HepG2 (cell line): ENCODE measurements around the gene SPRY1. TPM values are rescaled to one million over a fixed set of nuclear protein-coding genes. Genes with fewer than 3 reads are reported as not detected.

ENCODE experiments used
- FIP1L1 ChIP-seq: fragments of 200-400 bp; formaldehyde crosslinking; IDR thresholded peaks from 2 replicates; pipeline ENCODE4 v1.6.1; 2018; ENCODE audit warnings: low read depth, mild to moderate bottlenecking, low read length, moderate library complexity, borderline replicate concordance; ENCODE audit not compliant: insufficient read depth
- GTF3A ChIP-seq: sonication (generic); formaldehyde crosslinking; conservative IDR thresholded peaks from 2 replicates; pipeline ENCODE4 v1.4.0; 2020; ENCODE audit warnings: mild to moderate bottlenecking, missing genetic modification reagents
- HMG20B ChIP-seq: conservative IDR thresholded peaks from 2 replicates; pipeline ENCODE4 v1.6.1; 2016; ENCODE audit warnings: missing genetic modification reagents, missing compliant biosample characterization
- KAT2B ChIP-seq: fragments of 150-350 bp; IDR thresholded peaks from 2 replicates; pipeline ENCODE4 v1.6.1; 2014; ENCODE audit warnings: low read depth, low read length, borderline replicate concordance
- MED1 ChIP-seq: sonication (generic); formaldehyde crosslinking; IDR thresholded peaks from 2 replicates; pipeline ENCODE4 v1.4.0; 2020; ENCODE audit warnings: missing genetic modification reagents
- POLR2AphosphoS5 ChIP-seq: IDR thresholded peaks from 2 replicates; pipeline ENCODE4 v1.6.1; 2012; ENCODE audit warnings: low read depth, low read length
- REXO4 ChIP-seq: sonication (generic); formaldehyde crosslinking; IDR thresholded peaks from 2 replicates; pipeline ENCODE4 v1.8.0; 2022; ENCODE audit warnings: missing genetic modification reagents, mild to moderate bottlenecking, borderline replicate concordance
- SMAD1 ChIP-seq: sonication (generic); formaldehyde crosslinking; IDR thresholded peaks from 2 replicates; pipeline ENCODE4 v1.4.0; 2020; ENCODE audit warnings: missing genetic modification reagents, low read depth, mild to moderate bottlenecking, borderline replicate concordance
- ZBTB43 ChIP-seq: sonication (generic); formaldehyde crosslinking; conservative IDR thresholded peaks from 2 replicates; pipeline ENCODE4 v1.4.0; 2020; ENCODE audit warnings: missing genetic modification reagents
- ZNF138 ChIP-seq: sonication (generic); formaldehyde crosslinking; IDR thresholded peaks from 2 replicates; pipeline ENCODE4 v1.5.0; 2020; ENCODE audit warnings: mild to moderate bottlenecking, low read depth, missing genetic modification reagents
- ZNF253 ChIP-seq: sonication (generic); formaldehyde crosslinking; IDR thresholded peaks from 2 replicates; pipeline ENCODE4 v1.8.0; 2022; ENCODE audit warnings: mild to moderate bottlenecking, missing genetic modification reagents, borderline replicate concordance
- ZNF564 ChIP-seq: sonication (generic); formaldehyde crosslinking; IDR thresholded peaks from 2 replicates; pipeline ENCODE4 v1.8.1; 2023; ENCODE audit warnings: mild to moderate bottlenecking, missing genetic modification reagents
- ZNF567 ChIP-seq: sonication (generic); formaldehyde crosslinking; IDR thresholded peaks from 2 replicates; pipeline ENCODE4 v1.8.1; 2023; ENCODE audit warnings: mild to moderate bottlenecking, missing genetic modification reagents, borderline replicate concordance
- ZNF576 ChIP-seq: sonication (generic); formaldehyde crosslinking; IDR thresholded peaks from 2 replicates; pipeline ENCODE4 v1.4.0; 2020; ENCODE audit warnings: mild to moderate bottlenecking, missing genetic modification reagents
- ZNF703 ChIP-seq: sonication (generic); formaldehyde crosslinking; IDR thresholded peaks from 2 replicates; pipeline ENCODE4 v1.5.1; 2020; ENCODE audit warnings: missing genetic modification reagents, mild to moderate bottlenecking, moderate library complexity, borderline replicate concordance
- ZNF737 ChIP-seq: sonication (generic); formaldehyde crosslinking; IDR thresholded peaks from 2 replicates; pipeline ENCODE4 v1.5.0; 2020; ENCODE audit warnings: missing genetic modification reagents, mild to moderate bottlenecking, borderline replicate concordance
- ZNF790 ChIP-seq: sonication (generic); formaldehyde crosslinking; IDR thresholded peaks from 2 replicates; pipeline ENCODE4 v1.8.0; 2022; ENCODE audit warnings: missing genetic modification reagents, mild to moderate bottlenecking, borderline replicate concordance
- polyA plus RNA-seq, 8 experiments: library from polyadenylated mRNA; depleted of rRNA in 3 of 8; stranded (reverse) in 7 of 8; unstranded in 1 of 8; fragments of >200 nt; fragmentation: Illumina TruSeq in 4 of 8; extraction: Trizol in 4 of 8; gene quantifications; 2 replicates each; pipeline versions ENCODE4 v1.2.1 to v1.2.3, GENCODE V29; 2011 to 2016; ENCODE audit warnings: low read depth in 4 of 8, missing spikeins in 1 of 8, mixed read lengths in 1 of 8; ENCODE audit not compliant: insufficient read depth in 1 of 8
- total RNA-seq, 5 experiments: library from RNA; depleted of rRNA; stranded (reverse); fragments of >200 nt; fragmentation: Illumina TruSeq; extraction: Trizol; gene quantifications; 2 replicates each; pipeline ENCODE4 v1.2.3, GENCODE V29; 2016; ENCODE audit warnings: low read depth in 1 of 5
- TF ChIP-seq, protein P1 (sequence below): sonication (generic); formaldehyde crosslinking; IDR thresholded peaks from one replicate; pipeline ENCODE4 v1.5.1; 2020; ENCODE audit warnings: mild to moderate bottlenecking, missing genetic modification reagents; ENCODE audit errors: not compliant biosample characterization

Gene SPRY1
- total and polyA plus RNA-seq, 2 of the 13 experiments (the other 11 are each of a cell fraction or from before 2014, with no cell fraction given): 24.7 to 33.4 TPM

DNA sequence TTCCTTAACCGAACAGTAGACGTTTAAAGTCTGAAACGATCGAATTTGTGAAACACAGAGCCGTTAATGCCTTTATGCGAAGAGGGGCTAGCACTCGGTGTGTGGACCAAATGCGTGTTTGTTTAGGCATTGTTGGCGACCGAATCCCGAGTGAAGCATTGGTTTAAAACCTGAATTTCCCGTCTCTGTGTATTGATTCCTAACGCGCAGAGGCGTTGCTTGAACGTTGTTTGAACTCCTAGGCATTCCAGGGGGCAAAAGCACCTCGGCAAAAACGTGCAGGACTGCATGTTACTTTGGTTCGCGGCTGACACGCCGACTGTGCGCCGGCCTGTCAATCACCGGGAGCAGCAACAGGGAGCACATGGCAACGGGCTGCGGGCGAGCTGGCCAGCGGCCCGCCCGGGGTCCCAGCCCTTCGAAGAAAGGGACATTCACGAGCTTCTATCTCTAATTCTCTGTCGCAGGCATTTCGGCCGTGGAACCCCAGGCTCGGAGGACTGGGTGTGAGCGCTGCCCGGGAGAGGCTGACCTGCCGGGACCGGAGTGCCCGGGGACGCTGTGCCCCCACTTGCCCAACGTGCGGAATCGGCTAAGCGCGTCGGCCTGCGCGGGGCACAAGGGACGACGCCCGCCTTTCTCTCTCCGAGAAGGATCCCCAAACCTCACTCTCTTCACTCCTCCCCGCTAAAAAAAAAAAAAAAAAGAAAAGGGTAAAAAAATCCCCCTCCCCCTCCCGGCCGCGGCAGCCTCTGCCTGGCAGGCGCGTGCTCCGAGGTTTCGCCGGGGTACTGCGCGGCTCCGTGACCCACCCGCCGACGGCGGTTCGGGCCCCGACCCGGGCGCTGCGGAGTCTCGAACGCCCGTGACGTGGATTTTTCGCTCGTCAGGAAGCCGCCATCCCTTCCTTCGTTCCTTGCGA, 810 bp downstream of the SPRY1 start (continued):
- TF ChIP-seq, protein P1, sequence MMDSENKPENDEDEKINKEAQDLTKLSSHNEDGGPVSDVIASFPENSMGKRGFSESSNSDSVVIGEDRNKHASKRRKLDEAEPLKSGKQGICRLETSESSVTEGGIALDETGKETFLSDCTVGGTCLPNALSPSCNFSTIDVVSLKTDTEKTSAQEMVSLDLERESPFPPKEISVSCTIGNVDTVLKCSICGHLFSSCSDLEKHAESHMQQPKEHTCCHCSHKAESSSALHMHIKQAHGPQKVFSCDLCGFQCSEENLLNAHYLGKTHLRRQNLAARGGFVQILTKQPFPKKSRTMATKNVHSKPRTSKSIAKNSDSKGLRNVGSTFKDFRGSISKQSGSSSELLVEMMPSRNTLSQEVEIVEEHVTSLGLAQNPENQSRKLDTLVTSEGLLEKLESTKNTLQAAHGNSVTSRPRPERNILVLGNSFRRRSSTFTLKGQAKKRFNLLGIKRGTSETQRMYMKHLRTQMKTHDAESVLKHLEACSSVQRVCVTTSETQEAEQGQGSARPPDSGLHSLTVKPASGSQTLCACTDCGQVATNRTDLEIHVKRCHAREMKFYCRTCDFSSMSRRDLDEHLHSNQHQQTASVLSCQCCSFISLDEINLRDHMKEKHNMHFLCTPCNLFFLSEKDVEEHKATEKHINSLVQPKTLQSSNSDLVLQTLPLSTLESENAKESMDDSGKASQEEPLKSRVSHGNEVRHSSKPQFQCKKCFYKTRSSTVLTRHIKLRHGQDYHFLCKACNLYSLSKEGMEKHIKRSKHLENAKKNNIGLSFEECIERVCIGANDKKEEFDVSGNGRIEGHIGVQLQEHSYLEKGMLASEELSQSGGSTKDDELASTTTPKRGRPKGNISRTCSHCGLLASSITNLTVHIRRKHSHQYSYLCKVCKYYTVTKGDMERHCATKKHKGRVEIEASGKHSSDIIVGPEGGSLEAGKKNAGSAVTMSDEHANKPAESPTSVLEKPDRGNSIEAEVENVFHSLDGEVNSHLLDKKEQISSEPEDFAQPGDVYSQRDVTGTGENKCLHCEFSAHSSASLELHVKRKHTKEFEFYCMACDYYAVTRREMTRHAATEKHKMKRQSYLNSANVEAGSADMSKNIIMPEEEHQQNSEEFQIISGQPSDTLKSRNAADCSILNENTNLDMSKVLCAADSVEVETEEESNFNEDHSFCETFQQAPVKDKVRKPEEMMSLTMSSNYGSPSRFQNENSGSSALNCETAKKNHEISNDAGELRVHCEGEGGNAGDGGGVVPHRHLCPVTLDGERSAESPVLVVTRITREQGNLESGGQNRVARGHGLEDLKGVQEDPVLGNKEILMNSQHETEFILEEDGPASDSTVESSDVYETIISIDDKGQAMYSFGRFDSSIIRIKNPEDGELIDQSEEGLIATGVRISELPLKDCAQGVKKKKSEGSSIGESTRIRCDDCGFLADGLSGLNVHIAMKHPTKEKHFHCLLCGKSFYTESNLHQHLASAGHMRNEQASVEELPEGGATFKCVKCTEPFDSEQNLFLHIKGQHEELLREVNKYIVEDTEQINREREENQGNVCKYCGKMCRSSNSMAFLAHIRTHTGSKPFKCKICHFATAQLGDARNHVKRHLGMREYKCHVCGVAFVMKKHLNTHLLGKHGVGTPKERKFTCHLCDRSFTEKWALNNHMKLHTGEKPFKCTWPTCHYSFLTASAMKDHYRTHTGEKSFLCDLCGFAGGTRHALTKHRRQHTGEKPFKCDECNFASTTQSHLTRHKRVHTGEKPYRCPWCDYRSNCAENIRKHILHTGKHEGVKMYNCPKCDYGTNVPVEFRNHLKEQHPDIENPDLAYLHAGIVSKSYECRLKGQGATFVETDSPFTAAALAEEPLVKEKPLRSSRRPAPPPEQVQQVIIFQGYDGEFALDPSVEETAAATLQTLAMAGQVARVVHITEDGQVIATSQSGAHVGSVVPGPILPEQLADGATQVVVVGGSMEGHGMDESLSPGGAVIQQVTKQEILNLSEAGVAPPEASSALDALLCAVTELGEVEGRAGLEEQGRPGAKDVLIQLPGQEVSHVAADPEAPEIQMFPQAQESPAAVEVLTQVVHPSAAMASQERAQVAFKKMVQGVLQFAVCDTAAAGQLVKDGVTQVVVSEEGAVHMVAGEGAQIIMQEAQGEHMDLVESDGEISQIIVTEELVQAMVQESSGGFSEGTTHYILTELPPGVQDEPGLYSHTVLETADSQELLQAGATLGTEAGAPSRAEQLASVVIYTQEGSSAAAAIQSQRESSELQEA (CRISPR knock-in tag): peak; percentile 40
- no peak for TF ChIP-seq SMAD1 (CRISPR knock-in tag)
- no peak for TF ChIP-seq ZNF703
- no peak for TF ChIP-seq POLR2AphosphoS5
- no peak for TF ChIP-seq FIP1L1
- TF ChIP-seq ZNF564 (CRISPR knock-in tag): peak; percentile 57; the same call in 1 of the 2 replicates
- no peak for TF ChIP-seq HMG20B
- peak; percentile 79; the same call in 1 of the 2 replicates for TF ChIP-seq MED1
- no peak for TF ChIP-seq ZNF790 (CRISPR knock-in tag)
- peak; percentile 80; the same call in 1 of the 2 replicates for TF ChIP-seq ZNF253 (CRISPR knock-in tag)
- TF ChIP-seq GTF3A (CRISPR knock-in tag): no peak
- no peak for TF ChIP-seq ZNF567
- TF ChIP-seq KAT2B: no peak
- TF ChIP-seq REXO4 (CRISPR knock-in tag): peak; percentile 29; the same call in 1 of the 2 replicates
- TF ChIP-seq ZNF737 (CRISPR knock-in tag): peak; percentile 68; the same call in 1 of the 2 replicates
- TF ChIP-seq ZNF138 (CRISPR knock-in tag): no peak; the same call in 1 of the 2 replicates
- TF ChIP-seq ZNF576: no peak
- TF ChIP-seq ZBTB43 (CRISPR knock-in tag): 0 out of 2 replicates have a peak, but pooled peaks have one; percentile 23
